ENCODE measurements around the gene TMEM120A. TPM values are rescaled to one million over a fixed set of nuclear protein-coding genes. Genes with fewer than 3 reads are reported as not detected.

Gene TMEM120A
- total RNA-seq, 1 experiment from 2014 or later, result 17.9 TPM

- CTCF ChIA-PET, result no interaction called here
- ATAC-seq (no peak), DNase-seq (no peak)
- Histone ChIP-seq H3K79me2 (ENCODE audit: low read length) (no peaks in the 10 kb centered on the region), H3K4me2 (ENCODE audit: low read length) (no peak overlapping the region), H3K4me3 (ENCODE audit: low read length) (no peak overlapping the region), H4K20me1 (ENCODE audit: low read length) (no peaks in the 10 kb centered on the region), H3K9me2 (replicated peaks; ENCODE audit: low read length) (no peaks in the 10 kb centered on the region), H3K36me3 (ENCODE audit: low read depth, low read length) (peaks cover 8% of the 10 kb centered on the region; the same call in 1 of the 2 replicates), H3K27me3 (ENCODE audit: low read length) (no peaks in the 10 kb centered on the region), H3K9ac (ENCODE audit: low read length) (no peak overlapping the region), H3K27ac (ENCODE audit: low read length) (no peak overlapping the region), H3F3A (ENCODE audit: low read length, unreplicated experiment) (no peaks in the 10 kb centered on the region), H3K4me1 (ENCODE audit: insufficient read depth, low read length) (peaks cover 9% of the 10 kb centered on the region), H2AFZ (ENCODE audit: low read length) (no peak overlapping the region), H3K9me3 (ENCODE audit: low read length) (no peaks in the 10 kb centered on the region)
- intact Hi-C loops (cut with micrococcal nuclease), result loop anchor here (10.0 kb wide), 1 partner anchor 81 kb away; the partner anchor contains the start of gene POR
- no peak for TF ChIP-seq EZH2phosphoT487 (IDR thresholded peaks at IDR 0.05; ENCODE audit: borderline replicate concordance, low read length)
- no peak for TF ChIP-seq EZH2 (IDR thresholded peaks at IDR 0.05; ENCODE audit: low read length, unreplicated experiment)
- no peak for TF ChIP-seq CTCF (conservative IDR thresholded peaks at IDR 0.05; ENCODE audit: low read depth, low read length)
- POLR2A ChIA-PET (ENCODE audit: unreplicated experiment), result no interaction called here
- no TSS peak for BruUV-seq (replicated peaks)
Measured at GRCh38 chr7:75995996-75996395, 1.6 kb upstream of the TMEM120A start.

- Histone ChIP-seq H2AFZ (ENCODE audit: low read length) (peak overlapping the region; percentile 64), H4K20me1 (ENCODE audit: low read length) (no peaks in the 10 kb centered on the region), H3K79me2 (ENCODE audit: low read length) (no peaks in the 10 kb centered on the region), H3F3A (ENCODE audit: low read length, unreplicated experiment) (no peaks in the 10 kb centered on the region), H3K4me1 (ENCODE audit: insufficient read depth, low read length) (peaks cover 9% of the 10 kb centered on the region), H3K27ac (ENCODE audit: low read length) (no peak overlapping the region), H3K9me3 (ENCODE audit: low read length) (no peaks in the 10 kb centered on the region), H3K9ac (ENCODE audit: low read length) (peak overlapping the region; percentile 45; the same call in 1 of the 2 replicates), H3K9me2 (replicated peaks; ENCODE audit: low read length) (no peaks in the 10 kb centered on the region), H3K27me3 (ENCODE audit: low read length) (no peaks in the 10 kb centered on the region), H3K4me3 (ENCODE audit: low read length) (peak overlapping the region; percentile 91; the same call in 1 of the 2 replicates), H3K4me2 (ENCODE audit: low read length) (peak overlapping the region; percentile 99), H3K36me3 (ENCODE audit: low read depth, low read length) (peaks cover 8% of the 10 kb centered on the region; the same call in 1 of the 2 replicates)
- intact Hi-C loops (cut with micrococcal nuclease), result loop anchor here (10.0 kb wide), 1 partner anchor 80 kb away; the partner anchor contains the start of gene POR
- DNase-seq (no peak), ATAC-seq (no peak)
- BruUV-seq (replicated peaks), result TSS peak; percentile 66
- CTCF ChIA-PET, result interaction anchor here (0.6 kb wide), 1 partner anchor 140 kb away, joined by 5 read pairs; no protein-coding TSS in a partner anchor
- TF ChIP-seq CTCF (conservative IDR thresholded peaks at IDR 0.05; ENCODE audit: low read depth, low read length) (no peak), EZH2 (IDR thresholded peaks at IDR 0.05; ENCODE audit: low read length, unreplicated experiment) (no peak), EZH2phosphoT487 (IDR thresholded peaks at IDR 0.05; ENCODE audit: borderline replicate concordance, low read length) (no peak)
- POLR2A ChIA-PET (ENCODE audit: unreplicated experiment), result no interaction called here
Measured at GRCh38 chr7:75995052-75995471, 667 bp upstream of the TMEM120A start.

- Histone ChIP-seq H3K9ac (ENCODE audit: low read length) (peak overlapping the region; percentile 70), H3K4me3 (ENCODE audit: low read length) (peak overlapping the region; percentile 91), H3K27me3 (ENCODE audit: low read length) (no peaks in the 10 kb centered on the region), H3K9me3 (ENCODE audit: low read length) (no peaks in the 10 kb centered on the region), H3F3A (ENCODE audit: low read length, unreplicated experiment) (no peaks in the 10 kb centered on the region), H2AFZ (ENCODE audit: low read length) (peak overlapping the region; percentile 89), H3K27ac (ENCODE audit: low read length) (no peak overlapping the region), H3K4me2 (ENCODE audit: low read length) (peak overlapping the region; percentile 99), H3K36me3 (ENCODE audit: low read depth, low read length) (peaks cover 8% of the 10 kb centered on the region; the same call in 1 of the 2 replicates), H3K79me2 (ENCODE audit: low read length) (no peaks in the 10 kb centered on the region), H4K20me1 (ENCODE audit: low read length) (no peaks in the 10 kb centered on the region), H3K9me2 (replicated peaks; ENCODE audit: low read length) (no peaks in the 10 kb centered on the region), H3K4me1 (ENCODE audit: insufficient read depth, low read length) (peaks cover 9% of the 10 kb centered on the region)
- intact Hi-C loops (cut with micrococcal nuclease), result loop anchor here (10.0 kb wide), 1 partner anchor 79 kb away; the partner anchor contains the start of gene POR
- DNase-seq, result peak; percentile 31
- TF ChIP-seq EZH2 (IDR thresholded peaks at IDR 0.05; ENCODE audit: low read length, unreplicated experiment), result no peak
- no peak for TF ChIP-seq CTCF (conservative IDR thresholded peaks at IDR 0.05; ENCODE audit: low read depth, low read length)
- no peak for TF ChIP-seq EZH2phosphoT487 (IDR thresholded peaks at IDR 0.05; ENCODE audit: borderline replicate concordance, low read length)
- ATAC-seq, result peak; percentile 59
- POLR2A ChIA-PET (ENCODE audit: unreplicated experiment), result no interaction called here
- CTCF ChIA-PET, result interaction anchor here (0.6 kb wide), 1 partner anchor 78 kb away, joined by 3 read pairs; no protein-coding TSS in a partner anchor
- TSS peak; percentile 23 for BruUV-seq (replicated peaks)
Measured at GRCh38 chr7:75993689-75994387, 557 bp downstream of the TMEM120A start.

All from PC-3 (cell line).